GM10266 (cell line): ENCODE results near the gene PPP4R2.

Source experiments
- DNase-seq: peaks from one replicate; pipeline ENCODE4 v3.0.0; 2012; ENCODE audit errors: extremely low spot score
- TF ChIP-seq, protein P1 (sequence below): IDR thresholded peaks from 2 replicates; pipeline ENCODE4 v1.5.1; 2012; ENCODE audit warnings: mild to moderate bottlenecking, low read depth; ENCODE audit not compliant: control insufficient read depth, insufficient read depth; ENCODE audit errors: missing control alignments

The PPP4R2 gene

DNA sequence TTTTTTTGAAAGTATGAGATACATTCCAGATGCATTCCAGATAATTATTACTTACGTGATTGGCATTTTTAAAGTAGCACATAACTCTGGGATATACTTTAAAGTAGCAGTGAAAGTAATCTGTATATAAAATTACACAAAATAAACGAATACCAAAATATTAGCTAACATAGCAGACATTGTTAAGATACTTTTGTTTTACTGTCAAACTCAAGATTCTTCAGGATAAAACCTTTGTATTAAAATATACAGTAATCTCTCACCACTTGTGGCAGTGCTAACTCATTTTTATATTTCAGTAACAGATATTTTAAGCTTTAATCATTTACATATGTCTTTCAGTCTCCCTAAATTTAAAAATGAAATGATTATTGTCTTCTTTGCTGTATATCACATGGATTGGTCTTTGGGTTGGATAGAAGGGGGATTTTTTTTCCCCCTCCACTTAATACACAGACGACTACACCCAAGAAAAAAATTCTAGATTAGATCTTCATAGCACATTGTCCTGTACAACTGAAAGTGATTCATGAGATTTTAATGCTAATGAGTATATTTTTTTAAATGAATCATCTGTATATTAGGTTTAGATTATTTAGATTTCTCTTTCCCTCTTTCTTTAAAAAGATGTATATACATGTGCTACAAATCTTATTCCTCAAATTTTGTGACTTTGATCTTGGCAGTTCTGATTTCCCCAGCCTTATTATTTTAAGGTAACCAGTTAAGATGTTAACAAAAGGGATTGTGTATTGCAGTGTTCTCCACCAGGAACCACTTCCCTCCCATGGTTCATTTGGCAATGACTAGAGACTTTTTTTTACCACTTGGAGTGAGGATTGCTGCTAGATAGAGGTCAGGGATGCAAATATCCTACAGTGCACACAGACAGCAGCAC lies 40.3 kb downstream of the PPP4R2 start:
- TF ChIP-seq, protein P1, sequence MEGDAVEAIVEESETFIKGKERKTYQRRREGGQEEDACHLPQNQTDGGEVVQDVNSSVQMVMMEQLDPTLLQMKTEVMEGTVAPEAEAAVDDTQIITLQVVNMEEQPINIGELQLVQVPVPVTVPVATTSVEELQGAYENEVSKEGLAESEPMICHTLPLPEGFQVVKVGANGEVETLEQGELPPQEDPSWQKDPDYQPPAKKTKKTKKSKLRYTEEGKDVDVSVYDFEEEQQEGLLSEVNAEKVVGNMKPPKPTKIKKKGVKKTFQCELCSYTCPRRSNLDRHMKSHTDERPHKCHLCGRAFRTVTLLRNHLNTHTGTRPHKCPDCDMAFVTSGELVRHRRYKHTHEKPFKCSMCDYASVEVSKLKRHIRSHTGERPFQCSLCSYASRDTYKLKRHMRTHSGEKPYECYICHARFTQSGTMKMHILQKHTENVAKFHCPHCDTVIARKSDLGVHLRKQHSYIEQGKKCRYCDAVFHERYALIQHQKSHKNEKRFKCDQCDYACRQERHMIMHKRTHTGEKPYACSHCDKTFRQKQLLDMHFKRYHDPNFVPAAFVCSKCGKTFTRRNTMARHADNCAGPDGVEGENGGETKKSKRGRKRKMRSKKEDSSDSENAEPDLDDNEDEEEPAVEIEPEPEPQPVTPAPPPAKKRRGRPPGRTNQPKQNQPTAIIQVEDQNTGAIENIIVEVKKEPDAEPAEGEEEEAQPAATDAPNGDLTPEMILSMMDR = no peak

DNA sequence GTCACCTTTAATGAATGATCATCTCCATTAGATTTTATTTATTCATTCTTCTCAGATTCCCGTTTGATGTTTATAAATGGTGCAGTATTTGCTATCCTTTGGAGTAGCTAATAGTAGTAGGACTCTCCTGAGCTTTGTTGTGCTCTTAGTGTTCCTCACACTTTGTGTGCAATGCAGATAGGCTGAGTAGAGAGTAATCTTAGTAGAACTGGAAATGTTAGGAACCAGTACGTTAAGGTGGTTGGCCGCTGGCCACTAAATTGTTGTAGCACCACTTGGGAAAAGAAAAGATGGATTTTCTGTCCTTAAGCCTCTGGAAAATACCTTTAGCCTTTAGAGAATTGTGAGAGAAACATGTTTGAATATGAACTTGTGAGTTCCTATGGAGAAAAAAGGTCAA lies 44.9 kb downstream of the PPP4R2 start:
- no peak for DNase-seq
- TF ChIP-seq, protein P1 = no peak

More for the DNA sequence above, 40.3 kb downstream of the PPP4R2 start:
- no peak for DNase-seq

DNA sequence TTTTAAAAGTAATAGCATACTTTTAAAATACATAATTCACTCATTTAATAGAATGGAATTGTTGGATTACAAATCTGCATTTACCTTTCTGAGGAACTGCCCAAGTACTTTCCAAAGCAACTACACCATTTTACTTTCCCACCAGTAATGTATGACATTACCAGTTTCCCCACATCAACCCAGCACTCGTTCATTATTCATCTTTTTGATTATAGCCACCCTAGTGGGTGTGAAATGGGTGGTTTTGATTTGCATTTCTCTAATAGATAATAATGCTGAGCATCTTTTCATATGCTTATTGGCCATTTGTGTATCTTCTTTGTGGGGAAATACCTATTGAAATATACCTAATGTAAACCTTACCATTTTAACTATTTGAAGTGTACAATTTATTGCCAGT lies 46.8 kb downstream of the PPP4R2 start:
- TF ChIP-seq, protein P1 = no peak
- DNase-seq = no peak

DNA sequence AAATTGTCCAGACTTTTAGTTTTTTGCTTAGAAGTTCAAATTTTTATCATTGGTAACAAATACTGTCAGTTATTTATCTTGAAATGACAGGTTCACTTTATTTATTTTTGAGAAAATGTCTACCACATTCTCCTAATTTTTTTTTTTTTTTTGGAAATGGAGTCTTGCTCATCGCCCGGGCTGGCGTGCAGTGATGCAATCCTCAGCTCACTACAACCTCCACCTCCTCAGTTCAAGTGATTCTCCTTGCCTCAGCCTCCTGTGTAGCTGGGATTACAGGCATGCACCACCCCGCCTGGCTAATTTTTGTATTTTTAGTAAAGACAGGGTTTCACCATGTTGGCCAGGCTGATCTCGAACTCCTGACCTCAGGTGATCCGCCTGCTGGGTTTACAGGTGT lies 48.8 kb downstream of the PPP4R2 start:
- DNase-seq = no peak
- TF ChIP-seq, protein P1 = no peak

DNA sequence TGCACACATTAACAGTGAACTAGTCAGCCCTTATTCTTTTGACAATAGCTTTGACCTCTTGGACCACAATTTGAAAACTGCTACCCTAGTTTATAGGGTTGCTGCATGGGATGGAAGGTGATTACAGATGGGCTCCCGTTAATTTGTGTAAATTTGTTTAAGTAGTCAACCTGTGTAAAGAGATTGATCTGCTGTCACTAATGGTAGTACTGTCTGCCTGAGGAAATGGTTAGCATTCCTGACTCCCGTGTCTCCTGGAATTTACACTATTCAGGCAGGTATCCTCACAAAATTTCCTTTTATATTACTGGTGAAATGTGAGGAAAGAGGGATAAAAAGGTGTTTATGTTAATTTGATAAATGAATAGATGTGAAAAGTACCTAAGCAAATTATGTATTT lies 49.6 kb downstream of the PPP4R2 start:
- no peak for DNase-seq
- TF ChIP-seq, protein P1 = no peak

DNA sequence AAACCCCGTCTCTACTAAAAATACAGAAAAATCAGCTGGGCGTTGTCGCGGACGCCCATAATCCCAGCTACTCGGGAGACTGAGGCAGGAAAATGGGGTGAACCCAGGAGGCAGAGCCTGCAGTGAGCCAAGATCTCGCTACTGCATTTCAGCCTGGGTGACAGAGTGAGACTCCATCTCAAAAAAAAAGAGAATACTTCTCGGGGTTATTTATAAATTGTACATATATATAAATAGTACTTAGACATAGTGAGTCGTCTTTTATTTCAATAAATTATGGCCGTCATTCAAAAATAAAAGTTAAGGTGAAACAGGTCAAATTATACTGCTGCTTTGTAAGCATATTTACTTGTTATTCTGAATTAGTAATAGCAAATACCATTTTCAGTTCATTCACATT lies 52.7 kb downstream of the PPP4R2 start:
- TF ChIP-seq, protein P1 = no peak

DNA sequence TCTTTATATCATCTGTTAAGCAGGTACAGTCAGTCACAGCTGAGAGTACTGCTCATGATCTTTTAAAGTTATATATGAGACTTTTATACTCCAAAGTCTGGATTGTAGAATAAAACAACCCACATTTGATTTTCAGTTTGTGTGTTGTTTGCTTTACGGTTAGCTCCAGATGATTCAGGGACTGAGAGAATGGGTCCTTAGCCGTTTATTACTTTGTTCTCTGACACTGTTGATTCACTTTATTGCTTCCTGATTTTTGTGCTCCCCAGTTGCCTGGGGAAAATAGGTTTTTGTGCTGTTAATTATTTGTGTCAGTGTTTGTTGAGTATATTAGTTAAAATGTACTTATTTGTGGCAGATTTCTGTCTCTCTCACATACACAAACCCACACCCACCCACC lies 56.2 kb downstream of the PPP4R2 start:
- TF ChIP-seq, protein P1 = no peak
- DNase-seq = no peak

More for the DNA sequence above, 52.7 kb downstream of the PPP4R2 start:
- no peak for DNase-seq
